NT2/D1 (cell line): ENCODE measurements around the gene CEP89.
"Not testable (repeated sequence)": the region's sequence is repeated elsewhere in the genome, so short reads cannot be mapped to it uniquely, and the experiment has no call there.

Experiments used
- SUZ12 ChIP-seq: IDR thresholded peaks from 2 replicates; pipeline ENCODE4 v1.6.1; 2011; ENCODE audit not compliant: insufficient read length, insufficient read depth; ENCODE audit errors: extremely low read depth
- YY1 ChIP-seq: IDR thresholded peaks from 2 replicates; pipeline ENCODE4 v1.6.1; 2011; ENCODE audit not compliant: insufficient read length, insufficient read depth
- ZNF274 ChIP-seq: IDR thresholded peaks from 2 replicates; pipeline ENCODE4 v1.6.1; 2011; ENCODE audit warnings: mild to moderate bottlenecking, low read depth, low read length

DNA sequence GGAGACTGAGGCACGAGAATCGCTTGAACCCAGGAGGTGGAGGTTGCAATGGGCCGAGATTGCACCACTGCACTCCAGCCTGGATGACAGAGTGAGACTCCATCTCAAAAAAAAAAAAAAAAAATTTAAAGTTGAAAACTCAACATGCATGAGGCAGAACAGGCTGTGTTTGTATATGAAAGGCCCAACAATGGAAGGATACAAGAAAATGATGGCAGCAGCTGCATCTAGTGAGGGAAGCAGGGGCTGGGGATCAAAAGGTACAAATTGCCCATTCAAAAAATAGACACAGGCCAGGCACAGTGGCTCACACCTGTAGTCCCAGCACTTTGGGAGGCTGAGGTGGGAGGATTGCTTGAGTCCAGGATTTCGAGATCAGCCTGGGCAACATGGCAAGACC lies 6.1 kb upstream of the CEP89 start:
- not testable (repeated sequence) for TF ChIP-seq YY1, ZNF274, SUZ12
